ENCODE data around the gene CDK1. TPM values are rescaled to one million over a fixed set of nuclear protein-coding genes. Genes with fewer than 3 reads are reported as not detected.

The CDK1 gene
- total and polyA plus RNA-seq, 2 donors (not counting 1 experiment from before 2014, with no cell fraction given) = 0.54 to 0.71 TPM

DNA sequence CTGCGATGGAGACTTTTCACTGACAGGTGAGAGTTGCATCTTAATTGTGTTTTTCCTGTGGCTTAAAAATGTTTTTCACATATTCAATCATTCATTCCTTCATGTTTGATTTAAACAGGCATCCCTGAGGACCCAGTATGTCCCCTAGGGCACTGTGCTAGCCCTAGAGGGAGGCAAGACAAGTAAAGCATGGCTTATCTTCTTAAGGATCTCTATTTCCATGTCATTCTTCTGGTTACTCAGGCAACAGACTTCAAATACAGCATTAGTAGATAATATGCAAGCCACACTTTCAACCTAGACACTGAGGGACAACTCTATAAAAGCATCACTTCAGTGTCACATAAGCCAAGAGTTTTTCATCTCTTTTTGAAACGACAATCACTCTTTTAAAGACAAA, 29.2 kb downstream of the CDK1 start:
- Histone ChIP-seq H3K4me1 (ENCODE audit: control insufficient read depth in 2 of 2, insufficient read depth in 2 of 2, low read length in 2 of 2) (no peaks in the 10 kb centered on the region), H3K4me3 (ENCODE audit: control extremely low read depth in 1 of 5, extremely low read depth in 1 of 5, insufficient read depth in 1 of 5, low read depth in 2 of 5, low read length in 4 of 5) (no peak overlapping the region), H3K27me3 (replicated peaks in 1 of 4; ENCODE audit: control extremely low read depth in 1 of 4, control insufficient read depth in 3 of 4, insufficient read depth in 4 of 4, low read length in 3 of 4) (no peaks in the 10 kb centered on the region), H3K9me3 (ENCODE audit: control extremely low read depth in 1 of 3, control insufficient read depth in 2 of 3, insufficient read depth in 1 of 3, low read length in 2 of 3) (no peaks in the 10 kb centered on the region), H3K4me2 (replicated peaks; ENCODE audit: low read depth, low read length, poor library complexity, severe bottlenecking) (no peak overlapping the region), H3K79me2 (ENCODE audit: control insufficient read depth, insufficient read depth, low read length) (no peaks in the 10 kb centered on the region), H4K20me1 (ENCODE audit: control insufficient read depth, insufficient read depth, low read length, poor library complexity, severe bottlenecking) (no peaks in the 10 kb centered on the region), H3K9ac (ENCODE audit: low read length) (no peak overlapping the region), H3K36me3 (replicated peaks in 1 of 2; ENCODE audit: control extremely low read depth in 1 of 2, control insufficient read depth in 1 of 2, extremely low read depth in 1 of 2, insufficient read depth in 2 of 2, low read length in 1 of 2) (no peaks in the 10 kb centered on the region), H3K27ac (ENCODE audit: low read length in 2 of 2) (no peak overlapping the region), H2AFZ (ENCODE audit: insufficient read depth, low read depth, low read length, poor library complexity, severe bottlenecking) (no peak overlapping the region)
- ATAC-seq (ENCODE audit: low read depth) = no peak
- H3K27me3 Mint-ChIP-seq = no peaks in the 10 kb centered on the region
- TF ChIP-seq EZH2 (IDR thresholded peaks at IDR 0.05; ENCODE audit: borderline replicate concordance, insufficient read depth, low read depth, low read length, poor library complexity, severe bottlenecking) = no peak
- TF ChIP-seq, protein P1, sequence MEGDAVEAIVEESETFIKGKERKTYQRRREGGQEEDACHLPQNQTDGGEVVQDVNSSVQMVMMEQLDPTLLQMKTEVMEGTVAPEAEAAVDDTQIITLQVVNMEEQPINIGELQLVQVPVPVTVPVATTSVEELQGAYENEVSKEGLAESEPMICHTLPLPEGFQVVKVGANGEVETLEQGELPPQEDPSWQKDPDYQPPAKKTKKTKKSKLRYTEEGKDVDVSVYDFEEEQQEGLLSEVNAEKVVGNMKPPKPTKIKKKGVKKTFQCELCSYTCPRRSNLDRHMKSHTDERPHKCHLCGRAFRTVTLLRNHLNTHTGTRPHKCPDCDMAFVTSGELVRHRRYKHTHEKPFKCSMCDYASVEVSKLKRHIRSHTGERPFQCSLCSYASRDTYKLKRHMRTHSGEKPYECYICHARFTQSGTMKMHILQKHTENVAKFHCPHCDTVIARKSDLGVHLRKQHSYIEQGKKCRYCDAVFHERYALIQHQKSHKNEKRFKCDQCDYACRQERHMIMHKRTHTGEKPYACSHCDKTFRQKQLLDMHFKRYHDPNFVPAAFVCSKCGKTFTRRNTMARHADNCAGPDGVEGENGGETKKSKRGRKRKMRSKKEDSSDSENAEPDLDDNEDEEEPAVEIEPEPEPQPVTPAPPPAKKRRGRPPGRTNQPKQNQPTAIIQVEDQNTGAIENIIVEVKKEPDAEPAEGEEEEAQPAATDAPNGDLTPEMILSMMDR (IDR thresholded peaks at IDR 0.05) = no peak
- no peak for DNase-seq
- 100% methylated on average over 1 of the region's 2 CpGs for WGBS (ENCODE audit: insufficient coverage)
- H3K4me3 Mint-ChIP-seq = no peak overlapping the region
- H3K9me3 Mint-ChIP-seq (ENCODE audit: insufficient read depth) = no peaks in the 10 kb centered on the region
- no peaks in the 10 kb centered on the region for H3K4me1 Mint-ChIP-seq
- intact Hi-C loops (cut with micrococcal nuclease) = no loop called here
- ChIA-PET CTCF (no interaction called here), POLR2A (no interaction called here)
- no peak overlapping the region for H3K27ac Mint-ChIP-seq

GRCh38 chr10:60808036-60808435, 29.8 kb downstream of the CDK1 start:
- ChIA-PET POLR2A (no interaction called here), CTCF (no interaction called here)
- DNase-seq (no peak), ATAC-seq (ENCODE audit: low read depth) (no peak)
- Histone ChIP-seq H3K79me2 (ENCODE audit: control insufficient read depth, insufficient read depth, low read length) (no peaks in the 10 kb centered on the region), H3K9ac (ENCODE audit: low read length) (no peak overlapping the region), H3K4me2 (replicated peaks; ENCODE audit: low read depth, low read length, poor library complexity, severe bottlenecking) (no peak overlapping the region), H3K4me1 (ENCODE audit: control insufficient read depth in 2 of 2, insufficient read depth in 2 of 2, low read length in 2 of 2) (no peaks in the 10 kb centered on the region), H4K20me1 (ENCODE audit: control insufficient read depth, insufficient read depth, low read length, poor library complexity, severe bottlenecking) (no peaks in the 10 kb centered on the region), H3K27ac (ENCODE audit: low read length in 2 of 2) (no peak overlapping the region), H3K9me3 (ENCODE audit: control extremely low read depth in 1 of 3, control insufficient read depth in 2 of 3, insufficient read depth in 1 of 3, low read length in 2 of 3) (no peaks in the 10 kb centered on the region), H3K36me3 (replicated peaks in 1 of 2; ENCODE audit: control extremely low read depth in 1 of 2, control insufficient read depth in 1 of 2, extremely low read depth in 1 of 2, insufficient read depth in 2 of 2, low read length in 1 of 2) (no peaks in the 10 kb centered on the region), H3K4me3 (ENCODE audit: control extremely low read depth in 1 of 5, extremely low read depth in 1 of 5, insufficient read depth in 1 of 5, low read depth in 2 of 5, low read length in 4 of 5) (no peak overlapping the region), H2AFZ (ENCODE audit: insufficient read depth, low read depth, low read length, poor library complexity, severe bottlenecking) (no peak overlapping the region), H3K27me3 (replicated peaks in 1 of 4; ENCODE audit: control extremely low read depth in 1 of 4, control insufficient read depth in 3 of 4, insufficient read depth in 4 of 4, low read length in 3 of 4) (no peaks in the 10 kb centered on the region)
- intact Hi-C loops (cut with micrococcal nuclease) = no loop called here
- Mint-ChIP-seq H3K27me3 (no peaks in the 10 kb centered on the region), H3K27ac (no peak overlapping the region), H3K9me3 (ENCODE audit: insufficient read depth) (no peaks in the 10 kb centered on the region), H3K4me3 (no peak overlapping the region), H3K4me1 (no peaks in the 10 kb centered on the region)
- no CpG with 5 or more reads among the region's 3 CpGs for WGBS (ENCODE audit: insufficient coverage)
- TF ChIP-seq, protein P1 (IDR thresholded peaks at IDR 0.05) = no peak
- TF ChIP-seq EZH2 (IDR thresholded peaks at IDR 0.05; ENCODE audit: borderline replicate concordance, insufficient read depth, low read depth, low read length, poor library complexity, severe bottlenecking) = no peak

Measured in B cell (primary cell).